Measurements from ENCODE around the gene LRG1. TPM values are rescaled to one million over a fixed set of nuclear protein-coding genes. Genes with fewer than 3 reads are reported as not detected.
A peak's percentile ranks its signal among the peaks of the same experiment; 100 is the strongest.

Gene LRG1
- total RNA-seq, 1 experiment from 2014 or later: 0.08 TPM

GRCh38 chr19:4517451-4518057 is 22.3 kb downstream of the LRG1 start:
- Histone ChIP-seq H3K27me3 (ENCODE audit: control insufficient read depth, insufficient read depth, low read length) (no peaks in the 10 kb centered on the region), H3K36me3 (ENCODE audit: control insufficient read depth, insufficient read depth, low read length) (no peaks in the 10 kb centered on the region), H3K9me3 (ENCODE audit: control insufficient read depth, insufficient read depth, low read depth, low read length) (no peaks in the 10 kb centered on the region), H3K4me1 (ENCODE audit: control insufficient read depth, insufficient read depth, low read length) (peaks cover 19% of the 10 kb centered on the region), H3K4me3 (ENCODE audit: low read depth in 2 of 2, low read length in 2 of 2) (peak overlapping the region; percentile 19 to 31; a peak in 3 of 4 replicates), H3K27ac (ENCODE audit: low read length) (no peak overlapping the region; the same call in 1 of the 2 replicates)
- ATAC-seq: no peak
- no TSS peak for BruUV-seq (replicated peaks)
- intact Hi-C loops (cut with micrococcal nuclease; ENCODE audit: unreplicated experiment) (no loop called here), in situ Hi-C loops (cut with HindIII; ENCODE audit: low pct_unique_long_range_greater_than_20kb, low sequenced_read_pairs) (no loop called here)
- TF ChIP-seq CTCF (IDR thresholded peaks at IDR 0.05) (no peak), REST (IDR thresholded peaks at IDR 0.05; ENCODE audit: insufficient read depth in 1 of 2, low read depth in 2 of 2, low read length in 1 of 2) (no peak), POLR2AphosphoS5 (IDR thresholded peaks at IDR 0.05; ENCODE audit: low read depth, low read length) (no peak), TCF7L2 (IDR thresholded peaks at IDR 0.05; ENCODE audit: low read depth, low read length) (no peak), SIN3A (IDR thresholded peaks at IDR 0.05; ENCODE audit: borderline replicate concordance, insufficient read depth, low read depth, low read length) (no peak)
- CTCF ChIA-PET: interaction anchor here (1.0 kb wide), 1 partner anchor 8 kb away, joined by 3 read pairs; no protein-coding TSS in a partner anchor
- POLR2A ChIA-PET: no interaction called here
- DNase-seq (ENCODE audit: low read depth, low spot score): no peak

GRCh38 chr19:4516939-4517300 is 22.9 kb downstream of the LRG1 start:
- ATAC-seq (peak; percentile 54), DNase-seq (ENCODE audit: low read depth, low spot score) (no peak)
- ChIA-PET CTCF (interaction anchor here (0.6 to 1.0 kb wide), 2 partner anchors 9 to 46 kb away, joined by 3 read pairs; no protein-coding TSS in a partner anchor), POLR2A (interaction anchor here (0.9 kb wide), 1 partner anchor 28 kb away, joined by 3 read pairs; no protein-coding TSS in a partner anchor)
- Histone ChIP-seq H3K27me3 (ENCODE audit: control insufficient read depth, insufficient read depth, low read length) (no peaks in the 10 kb centered on the region), H3K36me3 (ENCODE audit: control insufficient read depth, insufficient read depth, low read length) (no peaks in the 10 kb centered on the region), H3K27ac (ENCODE audit: low read length) (peak overlapping the region; percentile 57; the same call in 1 of the 2 replicates), H3K4me3 (ENCODE audit: low read depth in 2 of 2, low read length in 2 of 2) (peak overlapping the region in 1 of 2 experiments; percentile 23; a peak in 1 of 4 replicates), H3K9me3 (ENCODE audit: control insufficient read depth, insufficient read depth, low read depth, low read length) (no peaks in the 10 kb centered on the region), H3K4me1 (ENCODE audit: control insufficient read depth, insufficient read depth, low read length) (peaks cover 19% of the 10 kb centered on the region)
- BruUV-seq (replicated peaks): no TSS peak
- TF ChIP-seq POLR2AphosphoS5 (IDR thresholded peaks at IDR 0.05; ENCODE audit: low read depth, low read length) (no peak), CTCF (IDR thresholded peaks at IDR 0.05) (no peak), TCF7L2 (IDR thresholded peaks at IDR 0.05; ENCODE audit: low read depth, low read length) (no peak), SIN3A (IDR thresholded peaks at IDR 0.05; ENCODE audit: borderline replicate concordance, insufficient read depth, low read depth, low read length) (no peak), REST (IDR thresholded peaks at IDR 0.05; ENCODE audit: insufficient read depth in 1 of 2, low read depth in 2 of 2, low read length in 1 of 2) (no peak)
- in situ Hi-C loops (cut with HindIII; ENCODE audit: low pct_unique_long_range_greater_than_20kb, low sequenced_read_pairs) (no loop called here), intact Hi-C loops (cut with micrococcal nuclease; ENCODE audit: unreplicated experiment) (no loop called here)
